Measurements from ENCODE around the gene BPIFB3. TPM values are rescaled to one million over a fixed set of nuclear protein-coding genes. Genes with fewer than 3 reads are reported as not detected.

The BPIFB3 gene
- total and polyA plus RNA-seq, 2 experiments from 2014 or later: not detected

GRCh38 chr20:33083544-33084340, 30.0 kb downstream of the BPIFB3 start:
- Histone ChIP-seq H2AFZ (no peak overlapping the region), H3K79me2 (replicated peaks; ENCODE audit: insufficient read depth) (no peaks in the 10 kb centered on the region), H3K4me2 (no peak overlapping the region), H3K27me3 (ENCODE audit: insufficient read depth) (no peaks in the 10 kb centered on the region), H3K36me3 (ENCODE audit: insufficient read depth) (no peaks in the 10 kb centered on the region), H3F3A (replicated peaks; ENCODE audit: low read depth) (no peaks in the 10 kb centered on the region), H3K27ac (ENCODE audit: low read depth) (no peak overlapping the region), H3K9me2 (ENCODE audit: insufficient read depth) (no peaks in the 10 kb centered on the region), H4K20me1 (replicated peaks; ENCODE audit: insufficient read depth) (no peaks in the 10 kb centered on the region), H3K4me3 (no peak overlapping the region), H3K4me1 (ENCODE audit: insufficient read depth) (no peaks in the 10 kb centered on the region)
- Mint-ChIP-seq H3K4me1 (no peaks in the 10 kb centered on the region), H3K27me3 (ENCODE audit: insufficient read depth, low read depth, poor library complexity) (peaks cover 4% of the 10 kb centered on the region), H3K9me3 (no peaks in the 10 kb centered on the region), H3K4me3 (no peak overlapping the region), H3K27ac (no peak overlapping the region), H3K36me3 (ENCODE audit: low read depth) (no peaks in the 10 kb centered on the region)
- no peak for TF ChIP-seq EZH2phosphoT487 (IDR thresholded peaks at IDR 0.05; ENCODE audit: unreplicated experiment)
- TF ChIP-seq ZNF331 (CRISPR knock-in tag; IDR thresholded peaks at IDR 0.05; ENCODE audit: low read depth): no peak
- TF ChIP-seq ZNF462 (CRISPR knock-in tag; IDR thresholded peaks at IDR 0.05): no peak
- TF ChIP-seq JUNB (IDR thresholded peaks at IDR 0.05; ENCODE audit: unreplicated experiment): no peak
- TF ChIP-seq EZH2 (IDR thresholded peaks at IDR 0.05; ENCODE audit: low read depth, unreplicated experiment): no peak
- no peak for TF ChIP-seq CREB1 (CRISPR knock-in tag; IDR thresholded peaks at IDR 0.05; ENCODE audit: low read depth)
- no peak for TF ChIP-seq CTCF (conservative IDR thresholded peaks at IDR 0.05; ENCODE audit: low read depth in 2 of 2)
- no peak for TF ChIP-seq POLR2AphosphoS5 (IDR thresholded peaks at IDR 0.05; ENCODE audit: low read depth)
- no peak for TF ChIP-seq NANOG (IDR thresholded peaks at IDR 0.05; ENCODE audit: borderline replicate concordance)
- no peak for TF ChIP-seq ZNF114 (CRISPR knock-in tag; IDR thresholded peaks at IDR 0.05)
- TF ChIP-seq REST (IDR thresholded peaks at IDR 0.05; ENCODE audit: unreplicated experiment): no peak
- no peak for TF ChIP-seq STAT1 (IDR thresholded peaks at IDR 0.05; ENCODE audit: unreplicated experiment)
- ATAC-seq (no peak), DNase-seq (ENCODE audit: low spot score) (no peak)

All from GM23338 (cell line).